ENCODE data around the gene ZNF385B.

ZNF385B gene

GRCh38 chr2:179559108-179559806, 302.2 kb downstream of the ZNF385B start:
- CTCF ChIA-PET, result no interaction called here
- H3K4me3 Mint-ChIP-seq, result no peak overlapping the region
- no peak overlapping the region for H3K27ac Mint-ChIP-seq
- no peak for DNase-seq
- no peaks in the 10 kb centered on the region for H3K4me1 Mint-ChIP-seq
- no peaks in the 10 kb centered on the region for H3K36me3 Mint-ChIP-seq
- H3K9me3 Mint-ChIP-seq, result no peaks in the 10 kb centered on the region
- no peaks in the 10 kb centered on the region for H3K27me3 Mint-ChIP-seq

- Mint-ChIP-seq H3K27ac (no peak overlapping the region), H3K9me3 (no peaks in the 10 kb centered on the region), H3K4me1 (no peaks in the 10 kb centered on the region), H3K4me3 (no peak overlapping the region), H3K36me3 (no peaks in the 10 kb centered on the region), H3K27me3 (no peaks in the 10 kb centered on the region)
- CTCF ChIA-PET, result no interaction called here
- no peak for DNase-seq
These were observed 303.1 kb downstream of the ZNF385B start for GRCh38 chr2:179558010-179558934.

GRCh38 chr2:179556425-179556824, 305.0 kb downstream of the ZNF385B start:
- no peak for DNase-seq
- Mint-ChIP-seq H3K27me3 (no peaks in the 10 kb centered on the region), H3K4me1 (no peaks in the 10 kb centered on the region), H3K36me3 (no peaks in the 10 kb centered on the region), H3K27ac (no peak overlapping the region), H3K9me3 (no peaks in the 10 kb centered on the region), H3K4me3 (no peak overlapping the region)
- CTCF ChIA-PET, result no interaction called here

DNA sequence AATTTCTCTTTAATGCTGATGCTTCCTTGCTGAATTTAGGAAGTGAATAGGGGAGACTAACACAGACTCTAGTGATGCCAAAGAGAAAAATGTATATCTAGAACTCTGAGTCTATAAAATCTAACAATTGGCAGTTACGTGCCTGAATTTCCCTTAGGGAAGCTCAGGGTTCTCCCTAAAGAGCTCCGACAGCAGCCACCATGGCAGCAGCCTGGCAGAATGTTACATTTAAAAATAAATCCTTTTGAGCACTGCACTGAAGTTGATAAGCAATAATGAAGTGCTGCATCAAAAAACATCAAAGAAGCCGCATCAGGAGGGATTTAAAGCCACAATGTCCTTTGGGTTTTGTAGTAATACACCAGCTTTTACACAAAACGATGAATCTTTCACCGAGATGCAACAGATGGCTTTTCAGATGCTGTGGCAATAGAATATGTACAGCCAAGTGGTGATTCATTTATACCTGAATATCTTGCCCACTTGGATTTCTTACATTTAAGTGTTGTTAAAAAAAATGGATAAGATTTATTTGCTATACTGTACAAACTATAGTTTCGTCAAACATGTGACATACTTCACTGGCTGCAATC, 305.6 kb downstream of the ZNF385B start:
- no peak for DNase-seq
- Mint-ChIP-seq H3K4me3 (no peak overlapping the region), H3K9me3 (no peaks in the 10 kb centered on the region), H3K4me1 (no peaks in the 10 kb centered on the region), H3K36me3 (no peaks in the 10 kb centered on the region), H3K27ac (no peak overlapping the region), H3K27me3 (no peaks in the 10 kb centered on the region)
- CTCF ChIA-PET, result no interaction called here

GRCh38 chr2:179554639-179555386, 306.6 kb downstream of the ZNF385B start:
- H3K4me1 Mint-ChIP-seq, result no peaks in the 10 kb centered on the region
- no peak overlapping the region for H3K27ac Mint-ChIP-seq
- CTCF ChIA-PET, result no interaction called here
- no peak for DNase-seq
- no peaks in the 10 kb centered on the region for H3K27me3 Mint-ChIP-seq
- no peak overlapping the region for H3K4me3 Mint-ChIP-seq
- H3K36me3 Mint-ChIP-seq, result no peaks in the 10 kb centered on the region
- no peaks in the 10 kb centered on the region for H3K9me3 Mint-ChIP-seq

DNA sequence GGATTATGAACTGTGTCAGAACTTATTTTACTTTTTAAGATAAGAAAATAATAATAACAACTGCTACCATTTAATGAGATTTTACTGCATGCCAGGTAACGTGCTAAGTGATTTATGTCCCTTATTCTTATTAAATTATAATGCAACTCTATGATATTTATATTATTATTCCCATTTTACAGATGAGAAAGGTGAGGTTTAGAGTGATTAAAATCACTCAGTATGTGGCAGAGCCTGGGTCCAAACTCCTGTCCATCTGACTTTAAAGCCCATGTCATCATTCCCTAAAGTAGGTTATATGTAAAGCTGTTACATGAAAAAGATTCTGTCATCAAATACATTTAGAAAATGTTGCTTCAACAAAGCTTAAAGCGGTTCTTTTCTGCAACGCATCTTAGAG, 308.0 kb downstream of the ZNF385B start:
- DNase-seq, result no peak
- Mint-ChIP-seq H3K36me3 (no peaks in the 10 kb centered on the region), H3K27me3 (no peaks in the 10 kb centered on the region), H3K4me1 (no peaks in the 10 kb centered on the region), H3K27ac (no peak overlapping the region), H3K9me3 (no peaks in the 10 kb centered on the region), H3K4me3 (no peak overlapping the region)
- CTCF ChIA-PET, result no interaction called here

DNA sequence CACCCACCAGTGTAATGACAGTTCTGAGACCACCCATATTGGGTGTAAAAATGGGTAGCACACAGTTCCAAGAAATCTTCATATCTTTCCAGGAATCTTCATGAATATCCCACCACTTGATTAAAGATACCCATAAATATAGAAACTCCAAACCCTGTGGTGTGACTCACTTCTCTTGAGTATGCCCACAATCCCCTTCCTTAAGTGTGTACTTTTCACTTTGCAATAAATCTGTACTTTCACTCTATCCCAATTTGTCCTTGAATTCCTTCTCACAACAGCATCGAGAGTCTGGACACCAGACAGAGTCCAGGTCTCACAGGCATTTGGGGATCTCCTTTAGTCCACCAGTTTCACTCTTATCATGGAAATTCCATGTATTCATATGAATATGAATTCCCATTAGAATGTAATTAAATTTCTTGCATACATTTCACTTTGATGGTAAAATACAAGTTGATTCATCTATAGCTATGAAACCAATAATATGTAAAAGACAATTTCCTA, 309.8 kb downstream of the ZNF385B start:
- H3K9me3 Mint-ChIP-seq, result no peaks in the 10 kb centered on the region
- H3K4me1 Mint-ChIP-seq, result no peaks in the 10 kb centered on the region
- no peaks in the 10 kb centered on the region for H3K36me3 Mint-ChIP-seq
- H3K27me3 Mint-ChIP-seq, result no peaks in the 10 kb centered on the region
- CTCF ChIA-PET, result no interaction called here
- H3K4me3 Mint-ChIP-seq, result no peak overlapping the region
- no peak for DNase-seq
- no peak overlapping the region for H3K27ac Mint-ChIP-seq

GRCh38 chr2:179550849-179551248, 310.6 kb downstream of the ZNF385B start:
- H3K4me1 Mint-ChIP-seq, result no peaks in the 10 kb centered on the region
- DNase-seq, result no peak
- H3K27me3 Mint-ChIP-seq, result no peaks in the 10 kb centered on the region
- no peaks in the 10 kb centered on the region for H3K9me3 Mint-ChIP-seq
- no peak overlapping the region for H3K4me3 Mint-ChIP-seq
- CTCF ChIA-PET, result no interaction called here
- H3K27ac Mint-ChIP-seq, result no peak overlapping the region
- no peaks in the 10 kb centered on the region for H3K36me3 Mint-ChIP-seq

DNA sequence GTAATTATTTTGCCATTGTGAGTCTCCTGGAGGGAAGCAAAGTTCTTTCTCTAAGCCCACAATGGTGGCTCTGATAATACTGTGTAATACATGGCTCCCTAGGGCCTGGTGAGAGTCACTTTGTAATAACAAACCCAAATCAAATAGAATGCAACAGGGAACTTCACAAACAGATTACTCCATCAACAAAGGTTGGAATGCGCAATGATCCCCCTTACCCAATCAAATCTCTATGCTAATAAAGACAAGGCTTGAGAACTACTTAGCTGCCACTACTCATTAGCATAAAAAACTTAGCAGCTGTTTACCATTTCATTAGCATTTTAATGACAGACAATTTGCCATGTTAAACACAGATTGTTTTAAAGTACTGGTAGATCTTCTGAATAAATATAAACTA, 311.2 kb downstream of the ZNF385B start:
- no peaks in the 10 kb centered on the region for H3K36me3 Mint-ChIP-seq
- no peak for DNase-seq
- H3K27ac Mint-ChIP-seq, result no peak overlapping the region
- no peaks in the 10 kb centered on the region for H3K9me3 Mint-ChIP-seq
- CTCF ChIA-PET, result no interaction called here
- H3K4me1 Mint-ChIP-seq, result no peaks in the 10 kb centered on the region
- no peak overlapping the region for H3K4me3 Mint-ChIP-seq
- H3K27me3 Mint-ChIP-seq, result no peaks in the 10 kb centered on the region

- Mint-ChIP-seq H3K27me3 (no peaks in the 10 kb centered on the region), H3K4me3 (no peak overlapping the region), H3K27ac (no peak overlapping the region), H3K36me3 (no peaks in the 10 kb centered on the region), H3K9me3 (no peaks in the 10 kb centered on the region), H3K4me1 (no peaks in the 10 kb centered on the region)
- CTCF ChIA-PET, result no interaction called here
- DNase-seq, result no peak
These were observed 314.8 kb downstream of the ZNF385B start for GRCh38 chr2:179546656-179547055.

DNA sequence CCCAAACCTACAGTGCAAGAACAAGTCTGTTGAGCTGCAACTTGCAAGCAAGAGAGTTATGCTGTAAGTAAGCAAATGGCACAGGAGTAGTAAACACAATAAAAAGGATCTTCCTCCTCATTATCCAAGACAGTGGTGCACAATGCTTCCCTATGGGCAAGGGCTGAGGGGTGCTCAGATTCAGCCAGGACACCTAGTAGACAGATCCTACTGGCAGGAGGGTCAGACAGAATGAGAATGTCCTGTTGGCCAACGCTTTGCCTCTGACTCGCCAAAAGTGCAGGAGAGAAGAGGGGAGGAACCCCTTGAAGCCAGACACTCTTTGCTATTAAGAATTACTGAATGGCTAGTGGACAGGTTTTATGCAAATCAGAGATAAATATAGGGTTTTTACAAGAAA, 316.4 kb downstream of the ZNF385B start:
- no peaks in the 10 kb centered on the region for H3K36me3 Mint-ChIP-seq
- H3K4me1 Mint-ChIP-seq, result no peaks in the 10 kb centered on the region
- no peak overlapping the region for H3K27ac Mint-ChIP-seq
- CTCF ChIA-PET, result no interaction called here
- DNase-seq, result no peak
- H3K9me3 Mint-ChIP-seq, result no peaks in the 10 kb centered on the region
- no peaks in the 10 kb centered on the region for H3K27me3 Mint-ChIP-seq
- no peak overlapping the region for H3K4me3 Mint-ChIP-seq

GRCh38 chr2:179543361-179543901, 318.0 kb downstream of the ZNF385B start:
- Mint-ChIP-seq H3K27me3 (no peaks in the 10 kb centered on the region), H3K27ac (no peak overlapping the region), H3K9me3 (peaks cover 3% of the 10 kb centered on the region), H3K4me3 (no peak overlapping the region), H3K36me3 (no peaks in the 10 kb centered on the region), H3K4me1 (no peaks in the 10 kb centered on the region)
- CTCF ChIA-PET, result no interaction called here
- DNase-seq, result no peak

DNA sequence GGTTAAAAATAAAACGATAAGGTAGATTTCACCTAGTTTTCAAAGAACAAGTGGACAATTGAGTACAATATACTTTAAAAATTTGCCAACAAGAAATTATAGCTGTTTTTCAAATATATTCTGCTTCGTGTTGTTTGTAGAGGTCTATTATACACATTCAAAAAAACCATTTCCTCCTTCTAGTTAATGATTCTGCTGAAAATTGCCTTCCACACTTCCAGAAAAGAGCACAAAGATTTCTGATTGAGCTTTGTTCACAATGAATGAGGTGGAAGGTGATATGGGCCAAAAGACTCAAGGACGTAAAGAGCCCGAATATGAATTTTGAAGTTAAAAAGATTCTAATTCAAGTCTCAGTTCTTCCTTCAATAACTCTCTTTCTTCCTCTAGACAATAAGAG, 319.8 kb downstream of the ZNF385B start:
- peaks cover 3% of the 10 kb centered on the region for H3K9me3 Mint-ChIP-seq
- no peak for DNase-seq
- H3K27ac Mint-ChIP-seq, result no peak overlapping the region
- CTCF ChIA-PET, result no interaction called here
- H3K4me3 Mint-ChIP-seq, result no peak overlapping the region
- no peaks in the 10 kb centered on the region for H3K27me3 Mint-ChIP-seq
- H3K4me1 Mint-ChIP-seq, result no peaks in the 10 kb centered on the region
- H3K36me3 Mint-ChIP-seq, result no peaks in the 10 kb centered on the region

- DNase-seq, result no peak
- Mint-ChIP-seq H3K27ac (no peak overlapping the region), H3K4me1 (no peaks in the 10 kb centered on the region), H3K9me3 (peaks cover 3% of the 10 kb centered on the region), H3K4me3 (no peak overlapping the region), H3K27me3 (no peaks in the 10 kb centered on the region), H3K36me3 (no peaks in the 10 kb centered on the region)
- CTCF ChIA-PET, result no interaction called here
These were observed 322.3 kb downstream of the ZNF385B start for GRCh38 chr2:179539124-179539511.
